Motor neuron (in vitro differentiated cells): ENCODE measurements around the gene DSTYK. TPM values are rescaled to one million over a fixed set of nuclear protein-coding genes. Genes with fewer than 3 reads are reported as not detected.

Experiments
- ATAC-seq, 8 experiments: fragments of 200-7000 bp; cut with Tn5 transposase; replicated peaks in 6 of 8; 2 replicates each; pipeline ENCODE4 v1.8.0; 2021; ENCODE audit warnings: mild to moderate bottlenecking in 8 of 8, moderate library complexity in 8 of 8
- H3K27ac ChIP-seq, 2 donors: fragments of 250-450 bp; sonication (Bioruptor Pico); 2 replicates each; pipeline ENCODE4 v1.9.0; 2021; ENCODE audit warnings: antibody characterized with exemption in 2 of 2, mild to moderate bottlenecking in 2 of 2, moderate library complexity in 1 of 2
- H3K4me1 ChIP-seq, 2 donors: fragments of 250-450 bp; sonication (Bioruptor Pico); replicated peaks in 1 of 2; 2 replicates each; pipeline ENCODE4 v1.6.1; 2021; ENCODE audit warnings: antibody characterized with exemption in 2 of 2, mild to moderate bottlenecking in 2 of 2, moderate library complexity in 1 of 2
- H3K4me3 ChIP-seq, 5 donors: fragments of 250-450 bp; sonication (Bioruptor Pico); 2 replicates each; pipeline ENCODE4 v1.9.0; 2021; ENCODE audit warnings: antibody characterized with exemption in 5 of 5, mild to moderate bottlenecking in 5 of 5, moderate library complexity in 4 of 5
- WGBS, 10 experiments: fragments of 450-650 bp; shearing (Covaris generic); methylation state at CpG; one replicate each; pipeline ENCODE4 v1.0.0; 2022; 5-methylcytosine and 5-hydroxymethylcytosine counted together
- in situ Hi-C, 9 experiments: fragments of 400-800 bp; cut with MboI; loops; one replicate each; pipeline ENCODE4 v1.15.0; 2021; ENCODE audit warnings: low sequenced_read_pairs in 9 of 9, low pct_unique_long_range_greater_than_20kb in 2 of 9; ENCODE audit not compliant: unreplicated experiment in 9 of 9
- total RNA-seq, 8 experiments: library from RNA; unstranded; fragments of 300-600 nt; gene quantifications; 2 replicates each; pipeline versions ENCODE4 v1.2.3 to v1.2.4, GENCODE V29; 2022

DSTYK gene
- total RNA-seq, 8 experiments from 2014 or later, result 9.6 to 18.3 (median 12.0) TPM

- 11 to 78% (median 42%) methylated on average over 1 to 8 of the region's 11 CpGs; no CpG with 5 or more reads in 4 of the 10 experiments for WGBS, 10 experiments
- no peak overlapping the region for H3K27ac ChIP-seq
- peak; percentile 17 to 76 (median 40) for ATAC-seq
- in situ Hi-C loops, result loop anchor here in 1 of 9 experiments (25.0 kb wide), 1 partner anchor 687 kb away; no protein-coding TSS in a partner anchor
- H3K4me1 ChIP-seq, result peaks cover 19 to 30% of the 10 kb centered on the region in 2 donors
- no peak overlapping the region for H3K4me3 ChIP-seq
Measured at GRCh38 chr1:205248793-205249601, 37.5 kb upstream of the DSTYK start.

DNA sequence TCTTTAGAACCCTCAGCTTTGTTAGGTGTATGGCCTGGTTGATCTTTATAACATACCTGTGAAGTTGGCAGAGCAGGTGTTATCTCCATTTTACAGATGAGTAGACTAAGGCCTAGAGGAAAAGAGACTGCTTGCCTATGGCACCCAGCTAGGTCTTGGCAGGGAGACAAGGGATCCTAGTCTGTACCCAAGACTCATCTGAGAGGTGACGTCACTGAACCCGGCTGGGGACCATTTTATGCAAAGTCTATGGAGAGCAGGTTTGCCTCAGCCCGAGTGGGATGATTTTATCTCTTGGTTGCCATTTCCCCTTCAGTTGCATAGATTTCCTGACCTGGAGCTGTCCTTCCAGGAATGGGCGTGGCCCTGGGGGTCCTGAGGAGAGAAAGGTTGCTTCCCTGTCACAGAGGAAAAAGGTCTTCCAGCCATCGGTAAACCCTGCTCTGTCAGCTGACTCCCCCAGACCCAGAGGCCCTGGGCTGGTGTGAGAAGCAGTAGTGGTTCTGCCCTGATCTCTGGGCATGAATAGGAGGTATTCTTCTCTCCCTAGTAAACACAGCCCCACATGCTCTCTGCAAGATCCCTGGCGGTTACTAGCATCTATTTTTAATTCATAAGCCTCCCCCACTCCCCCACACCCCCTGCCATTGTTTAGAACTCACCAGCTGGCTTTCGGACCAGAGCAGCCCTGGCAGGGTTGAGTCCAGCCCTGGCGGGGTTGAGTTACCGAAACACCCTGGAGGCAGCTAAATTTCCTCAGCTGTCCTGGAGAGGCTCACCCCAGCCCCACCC lies 35.8 kb upstream of the DSTYK start:
- WGBS, 10 experiments, result 20 to 67% (median 60%) methylated on average over 2 to 9 of the region's 9 CpGs; no CpG with 5 or more reads in 3 of the 10 experiments
- peak; percentile 52 to 91 (median 84) for ATAC-seq
- H3K4me1 ChIP-seq, result peaks cover 19 to 30% of the 10 kb centered on the region in 2 donors
- H3K4me3 ChIP-seq, result no peak overlapping the region
- H3K27ac ChIP-seq, result peak overlapping the region in 1 of 2 donors; percentile 28
- in situ Hi-C loops, result loop anchor here in 1 of 9 experiments (25.0 kb wide), 1 partner anchor 685 kb away; no protein-coding TSS in a partner anchor

DNA sequence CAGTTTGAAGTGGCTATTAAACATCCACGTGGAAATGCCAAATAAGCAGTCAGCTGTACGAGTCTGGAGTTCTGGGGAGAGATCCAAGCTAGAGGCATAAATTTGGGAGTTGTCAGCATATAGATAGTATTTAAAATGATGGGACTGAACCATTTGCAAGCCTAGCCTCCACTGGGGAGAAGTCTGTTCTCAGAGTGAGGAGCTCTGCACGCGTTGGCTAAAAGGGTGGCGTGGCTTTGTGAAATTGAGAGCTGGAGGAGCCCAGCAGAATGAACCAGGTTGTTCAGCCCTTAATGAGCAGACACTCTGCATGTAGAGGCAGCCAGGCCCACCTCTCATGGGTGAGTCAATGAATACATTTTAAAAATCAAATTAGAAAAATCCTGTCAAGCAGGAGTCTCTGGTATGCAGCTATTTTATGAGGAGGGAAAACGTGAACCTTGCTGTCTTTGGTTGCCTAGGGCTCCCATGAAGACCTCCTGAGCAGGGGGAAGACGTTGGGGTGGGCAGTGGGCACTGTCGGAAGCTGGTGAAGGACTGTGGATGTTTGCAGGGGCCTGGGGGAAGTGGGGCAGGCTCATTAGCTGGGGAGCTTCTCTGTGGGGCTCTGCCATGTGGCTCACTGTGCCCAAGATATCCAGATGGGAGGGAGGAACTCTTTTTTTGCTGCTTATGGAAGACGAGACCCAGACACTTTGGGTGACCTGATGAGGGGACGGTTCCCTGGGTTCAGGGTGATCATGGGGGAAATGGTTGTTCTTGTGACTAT lies 35.0 kb upstream of the DSTYK start:
- peak in 2 of 8 experiments; percentile 6 to 14 for ATAC-seq
- Histone ChIP-seq H3K27ac (no peak overlapping the region), H3K4me3 (no peak overlapping the region), H3K4me1 (peaks cover 19 to 30% of the 10 kb centered on the region in 2 donors)
- 70 to 100% (median 93%) methylated on average over 2 to 8 of the region's 10 CpGs; no CpG with 5 or more reads in 4 of the 10 experiments for WGBS, 10 experiments
- in situ Hi-C loops, result loop anchor here in 1 of 9 experiments (25.0 kb wide), 1 partner anchor 684 kb away; no protein-coding TSS in a partner anchor

- Histone ChIP-seq H3K4me1 (peaks cover 19 to 24% of the 10 kb centered on the region in 2 donors), H3K27ac (no peak overlapping the region), H3K4me3 (no peak overlapping the region)
- WGBS, 10 experiments, result 60 to 100% (median 87%) methylated on average over 1 to 7 of the region's 7 CpGs
- in situ Hi-C loops, result loop anchor here in 1 of 9 experiments (25.0 kb wide), 1 partner anchor 683 kb away; no protein-coding TSS in a partner anchor
- no peak for ATAC-seq
Measured at GRCh38 chr1:205245096-205245495, 33.6 kb upstream of the DSTYK start.

GRCh38 chr1:205244384-205244783 lies 32.9 kb upstream of the DSTYK start:
- in situ Hi-C loops, result loop anchor here in 1 of 9 experiments (25.0 kb wide), 1 partner anchor 682 kb away; no protein-coding TSS in a partner anchor
- H3K4me3 ChIP-seq, result no peak overlapping the region
- peaks cover 19 to 22% of the 10 kb centered on the region in 2 donors for H3K4me1 ChIP-seq
- no peak for ATAC-seq
- H3K27ac ChIP-seq, result no peak overlapping the region
- 50 to 100% (median 86%) methylated on average over 1 to 3 of the region's 4 CpGs; no CpG with 5 or more reads in 1 of the 10 experiments for WGBS, 10 experiments

DNA sequence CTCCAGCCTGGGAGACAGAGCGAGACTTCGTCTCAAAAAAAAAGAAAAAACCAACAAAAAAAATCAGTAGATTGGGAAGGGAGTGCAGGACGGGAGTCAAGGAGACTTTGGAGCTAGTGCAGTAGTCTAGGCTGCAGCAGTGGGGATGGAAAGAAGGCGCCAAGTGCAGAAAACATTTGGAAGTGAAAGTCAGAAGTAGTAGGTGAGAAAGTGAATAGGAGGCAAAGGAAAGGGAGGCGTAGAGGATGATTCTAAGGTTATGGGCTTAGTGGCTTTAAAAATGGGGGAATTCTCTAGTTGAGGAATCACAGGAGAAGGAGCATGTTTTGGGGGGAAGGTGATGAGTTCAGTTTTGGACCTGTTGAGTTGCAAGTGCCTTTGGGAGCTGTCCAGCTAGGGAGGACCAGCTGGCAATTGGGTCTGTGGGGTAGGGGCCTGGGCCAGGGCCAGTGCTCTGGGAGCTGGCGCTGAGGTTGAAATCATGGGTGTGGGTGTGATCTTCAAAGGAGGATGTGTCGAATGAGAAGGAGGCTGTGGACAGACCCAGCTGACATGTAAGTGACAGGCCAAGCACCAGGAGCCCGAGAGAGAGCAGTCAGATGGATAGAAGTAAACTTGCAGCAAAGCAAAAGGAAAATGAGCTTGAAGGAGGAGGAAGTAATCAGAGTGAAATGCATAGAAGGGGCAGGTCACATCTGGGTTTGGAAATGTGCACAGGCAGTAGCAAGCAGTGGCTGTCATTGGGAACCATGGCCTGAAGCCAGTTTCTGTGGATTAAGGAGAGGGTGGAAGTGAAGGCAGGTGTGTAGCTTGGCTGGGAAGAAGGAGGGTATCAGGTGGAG lies 32.1 kb upstream of the DSTYK start:
- in situ Hi-C loops, result loop anchor here in 1 of 9 experiments (25.0 kb wide), 1 partner anchor 681 kb away; no protein-coding TSS in a partner anchor
- Histone ChIP-seq H3K4me1 (peaks cover 14% of the 10 kb centered on the region in 2 donors), H3K27ac (no peak overlapping the region), H3K4me3 (no peak overlapping the region)
- WGBS, 10 experiments, result 56 to 97% (median 88%) methylated on average over 2 to 8 of the region's 8 CpGs
- ATAC-seq, result no peak

GRCh38 chr1:205241366-205242030 lies 30.0 kb upstream of the DSTYK start:
- no peak overlapping the region for H3K27ac ChIP-seq
- H3K4me1 ChIP-seq, result peaks cover 3 to 6% of the 10 kb centered on the region in 2 donors
- 83 to 100% (median 94%) methylated on average over 1 to 11 of the region's 36 CpGs; no CpG with 5 or more reads in 4 of the 10 experiments for WGBS, 10 experiments
- in situ Hi-C loops, result loop anchor here in 1 of 9 experiments (25.0 kb wide), 1 partner anchor 679 kb away; no protein-coding TSS in a partner anchor
- ATAC-seq, result no peak
- H3K4me3 ChIP-seq, result no peak overlapping the region

GRCh38 chr1:205240569-205240968 lies 29.1 kb upstream of the DSTYK start:
- no peak overlapping the region for H3K4me3 ChIP-seq
- no peak for ATAC-seq
- 33 to 94% (median 86%) methylated on average over 1 to 3 of the region's 3 CpGs; no CpG with 5 or more reads in 4 of the 10 experiments for WGBS, 10 experiments
- in situ Hi-C loops, result loop anchor here in 1 of 9 experiments (25.0 kb wide), 1 partner anchor 678 kb away; no protein-coding TSS in a partner anchor
- H3K27ac ChIP-seq, result no peak overlapping the region
- H3K4me1 ChIP-seq, result peaks cover 0 to 12% of the 10 kb centered on the region in 2 donors

DNA sequence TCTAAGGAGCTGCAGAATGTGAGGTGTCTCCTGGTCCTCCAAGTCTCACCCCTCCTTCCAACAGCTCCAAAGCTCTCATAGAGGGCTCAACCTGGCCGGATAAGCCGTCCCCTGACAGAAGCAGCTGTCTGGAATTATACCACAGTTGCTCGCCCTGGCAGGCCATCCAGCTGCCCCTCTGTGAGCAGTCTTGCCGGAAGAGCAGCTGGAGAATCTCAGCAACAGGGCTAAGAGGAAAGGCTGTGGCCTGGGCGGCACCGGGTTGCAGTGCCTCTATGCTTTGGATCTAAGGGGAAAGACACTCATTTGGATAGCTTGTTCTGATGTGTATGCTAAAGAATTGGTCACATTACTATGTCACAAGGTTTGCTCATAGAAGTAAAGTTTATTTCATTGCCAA lies 28.6 kb upstream of the DSTYK start:
- no peak for ATAC-seq
- Histone ChIP-seq H3K27ac (no peak overlapping the region), H3K4me1 (peaks cover 0 to 12% of the 10 kb centered on the region in 2 donors), H3K4me3 (no peak overlapping the region)
- in situ Hi-C loops, result loop anchor here in 1 of 9 experiments (25.0 kb wide), 1 partner anchor 678 kb away; no protein-coding TSS in a partner anchor
- 58 to 100% (median 89%) methylated on average over 2 to 6 of the region's 6 CpGs; no CpG with 5 or more reads in 1 of the 10 experiments for WGBS, 10 experiments

DNA sequence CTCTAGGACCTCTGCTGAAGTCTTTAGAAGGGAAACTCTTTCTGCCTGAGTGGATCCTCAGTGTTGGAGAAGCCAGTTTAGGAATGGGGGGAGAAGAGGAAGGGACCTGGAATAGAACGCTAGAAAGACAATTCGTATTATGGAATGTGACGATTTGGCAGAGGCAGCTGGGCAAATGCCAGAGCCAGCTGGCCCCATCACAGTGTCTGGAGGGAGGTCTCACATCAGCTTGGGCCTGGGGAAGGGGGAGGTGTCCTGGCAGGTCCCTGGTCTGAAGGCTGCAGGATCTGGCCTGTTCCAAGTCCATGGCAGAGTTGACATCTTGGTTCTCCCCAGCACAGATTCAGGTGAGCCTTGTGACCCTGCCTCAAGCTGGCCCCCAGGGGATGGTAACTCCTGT lies 27.6 kb upstream of the DSTYK start:
- WGBS, 10 experiments, result 79 to 93% (median 87%) methylated on average over 1 to 3 of the region's 3 CpGs; no CpG with 5 or more reads in 4 of the 10 experiments
- H3K4me1 ChIP-seq, result peaks cover 0 to 12% of the 10 kb centered on the region in 2 donors

More for the DNA sequence above, 27.6 kb upstream of the DSTYK start:
- in situ Hi-C loops, result loop anchor here in 1 of 9 experiments (25.0 kb wide), 1 partner anchor 677 kb away; no protein-coding TSS in a partner anchor
- ATAC-seq, result no peak
- Histone ChIP-seq H3K4me3 (no peak overlapping the region), H3K27ac (no peak overlapping the region)
